ENCODE measurements around the gene XDH.

Gene XDH

DNA sequence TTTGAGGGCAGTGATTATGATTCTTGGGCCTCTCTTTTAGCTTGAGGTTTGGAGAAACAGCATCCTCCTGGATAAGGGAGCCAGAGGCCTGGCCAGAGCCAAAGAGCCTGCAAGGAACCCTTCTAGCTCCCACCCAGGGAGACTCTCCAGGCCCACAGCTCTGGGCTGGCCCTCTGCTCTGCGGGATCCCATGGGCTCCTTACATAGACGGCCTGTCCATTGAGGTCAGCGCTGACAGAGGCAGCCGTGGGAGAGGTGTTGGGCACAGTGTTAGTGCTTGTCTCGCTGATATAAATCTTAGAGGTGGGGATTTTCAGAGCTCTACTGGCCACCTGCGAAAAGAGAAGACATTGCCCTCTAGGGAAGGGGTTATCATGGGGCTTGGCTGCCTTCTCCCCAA lies 67.2 kb downstream of the XDH start:
- no peaks in the 10 kb centered on the region for H4K20me1 ChIP-seq (ENCODE audit: insufficient read depth, low read length)
- no peak overlapping the region for H2AFZ ChIP-seq (ENCODE audit: low read length)
- H3K9ac ChIP-seq (ENCODE audit: low read length) = no peak overlapping the region
- H3K4me1 ChIP-seq (ENCODE audit: insufficient read depth, low read length, severe bottlenecking) = no peaks in the 10 kb centered on the region
- TF ChIP-seq EZH2 (IDR thresholded peaks at IDR 0.05; ENCODE audit: borderline replicate concordance, low read length) = no peak
- TF ChIP-seq, protein P1, sequence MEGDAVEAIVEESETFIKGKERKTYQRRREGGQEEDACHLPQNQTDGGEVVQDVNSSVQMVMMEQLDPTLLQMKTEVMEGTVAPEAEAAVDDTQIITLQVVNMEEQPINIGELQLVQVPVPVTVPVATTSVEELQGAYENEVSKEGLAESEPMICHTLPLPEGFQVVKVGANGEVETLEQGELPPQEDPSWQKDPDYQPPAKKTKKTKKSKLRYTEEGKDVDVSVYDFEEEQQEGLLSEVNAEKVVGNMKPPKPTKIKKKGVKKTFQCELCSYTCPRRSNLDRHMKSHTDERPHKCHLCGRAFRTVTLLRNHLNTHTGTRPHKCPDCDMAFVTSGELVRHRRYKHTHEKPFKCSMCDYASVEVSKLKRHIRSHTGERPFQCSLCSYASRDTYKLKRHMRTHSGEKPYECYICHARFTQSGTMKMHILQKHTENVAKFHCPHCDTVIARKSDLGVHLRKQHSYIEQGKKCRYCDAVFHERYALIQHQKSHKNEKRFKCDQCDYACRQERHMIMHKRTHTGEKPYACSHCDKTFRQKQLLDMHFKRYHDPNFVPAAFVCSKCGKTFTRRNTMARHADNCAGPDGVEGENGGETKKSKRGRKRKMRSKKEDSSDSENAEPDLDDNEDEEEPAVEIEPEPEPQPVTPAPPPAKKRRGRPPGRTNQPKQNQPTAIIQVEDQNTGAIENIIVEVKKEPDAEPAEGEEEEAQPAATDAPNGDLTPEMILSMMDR (IDR thresholded peaks at IDR 0.05; ENCODE audit: low read length) = no peak
- H3K9me2 ChIP-seq (ENCODE audit: low read depth, low read length) = no peaks in the 10 kb centered on the region
- H3K79me2 ChIP-seq (ENCODE audit: insufficient read depth, low read length) = no peaks in the 10 kb centered on the region
- no peaks in the 10 kb centered on the region for H3F3A ChIP-seq (ENCODE audit: insufficient read depth, low read length)
- H3K27me3 ChIP-seq (ENCODE audit: insufficient read depth, low read length) = no peaks in the 10 kb centered on the region
- no peaks in the 10 kb centered on the region for H3K36me3 ChIP-seq (ENCODE audit: insufficient read depth, low read length)
- no peak overlapping the region for H3K4me2 ChIP-seq (ENCODE audit: low read length)
- H3K27ac ChIP-seq (ENCODE audit: low read depth, low read length, poor library complexity, severe bottlenecking) = no peak overlapping the region
- H3K4me3 ChIP-seq (ENCODE audit: low read depth, low read length, poor library complexity, severe bottlenecking) = no peak overlapping the region
- no peaks in the 10 kb centered on the region for H3K9me3 ChIP-seq (ENCODE audit: low read length)

DNA sequence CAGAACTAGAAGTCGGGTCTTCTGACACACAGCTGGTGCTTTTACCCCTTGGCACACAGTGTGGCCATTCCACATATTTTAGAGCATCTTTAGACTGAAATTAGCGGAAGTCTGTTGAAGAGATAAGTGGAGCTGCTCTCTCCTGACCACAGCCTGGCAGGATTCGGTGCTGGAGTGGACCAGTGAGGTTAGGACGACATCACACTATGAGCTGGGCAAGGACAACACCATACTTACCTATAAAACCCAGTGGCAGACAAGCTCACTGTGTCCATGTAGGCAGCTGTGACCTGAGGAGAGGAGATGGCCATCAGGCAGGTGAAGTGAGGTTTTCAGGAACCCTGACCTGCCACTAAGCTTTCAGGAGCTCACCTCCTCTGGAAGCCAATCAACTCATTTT lies 70.1 kb downstream of the XDH start:
- H3K27ac ChIP-seq (ENCODE audit: low read depth, low read length, poor library complexity, severe bottlenecking) = no peak overlapping the region
- no peaks in the 10 kb centered on the region for H3F3A ChIP-seq (ENCODE audit: insufficient read depth, low read length)
- H3K79me2 ChIP-seq (ENCODE audit: insufficient read depth, low read length) = no peaks in the 10 kb centered on the region
- H4K20me1 ChIP-seq (ENCODE audit: insufficient read depth, low read length) = no peaks in the 10 kb centered on the region
- no peak overlapping the region for H3K4me2 ChIP-seq (ENCODE audit: low read length)
- no peaks in the 10 kb centered on the region for H3K9me3 ChIP-seq (ENCODE audit: low read length)
- no peak overlapping the region for H3K9ac ChIP-seq (ENCODE audit: low read length)
- H3K36me3 ChIP-seq (ENCODE audit: insufficient read depth, low read length) = no peaks in the 10 kb centered on the region
- no peak for TF ChIP-seq EZH2 (IDR thresholded peaks at IDR 0.05; ENCODE audit: borderline replicate concordance, low read length)
- TF ChIP-seq, protein P1 (IDR thresholded peaks at IDR 0.05; ENCODE audit: low read length) = no peak
- no peak overlapping the region for H2AFZ ChIP-seq (ENCODE audit: low read length)
- no peaks in the 10 kb centered on the region for H3K27me3 ChIP-seq (ENCODE audit: insufficient read depth, low read length)
- no peak overlapping the region for H3K4me3 ChIP-seq (ENCODE audit: low read depth, low read length, poor library complexity, severe bottlenecking)
- no peaks in the 10 kb centered on the region for H3K9me2 ChIP-seq (ENCODE audit: low read depth, low read length)
- no peaks in the 10 kb centered on the region for H3K4me1 ChIP-seq (ENCODE audit: insufficient read depth, low read length, severe bottlenecking)

DNA sequence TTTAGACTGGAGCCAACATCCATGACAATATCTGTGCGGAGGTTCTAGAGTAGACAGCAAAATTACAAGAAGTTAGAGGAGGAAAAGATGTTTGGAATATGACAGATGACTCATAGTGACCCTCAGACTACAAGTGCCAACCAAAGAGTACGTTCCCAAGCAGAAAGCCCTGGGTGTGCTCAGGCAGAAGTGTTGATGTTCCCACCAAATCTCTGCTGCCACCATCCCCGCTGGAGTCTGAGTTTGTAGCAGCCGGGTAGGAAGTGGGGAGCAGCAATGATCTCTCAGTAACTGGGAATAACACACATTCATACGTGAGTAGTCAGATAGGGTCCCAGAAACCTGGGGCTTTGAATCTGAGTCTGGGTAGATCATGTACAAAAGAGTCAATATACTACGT lies 73.2 kb downstream of the XDH start:
- H3K9ac ChIP-seq (ENCODE audit: low read length) = no peak overlapping the region
- no peaks in the 10 kb centered on the region for H3K27me3 ChIP-seq (ENCODE audit: insufficient read depth, low read length)
- no peaks in the 10 kb centered on the region for H4K20me1 ChIP-seq (ENCODE audit: insufficient read depth, low read length)
- H3F3A ChIP-seq (ENCODE audit: insufficient read depth, low read length) = no peaks in the 10 kb centered on the region
- TF ChIP-seq, protein P1 (IDR thresholded peaks at IDR 0.05; ENCODE audit: low read length) = no peak
- H3K36me3 ChIP-seq (ENCODE audit: insufficient read depth, low read length) = no peaks in the 10 kb centered on the region
- H3K4me2 ChIP-seq (ENCODE audit: low read length) = no peak overlapping the region
- H3K9me3 ChIP-seq (ENCODE audit: low read length) = no peaks in the 10 kb centered on the region
- H3K4me1 ChIP-seq (ENCODE audit: insufficient read depth, low read length, severe bottlenecking) = no peaks in the 10 kb centered on the region
- H3K9me2 ChIP-seq (ENCODE audit: low read depth, low read length) = no peaks in the 10 kb centered on the region
- H3K79me2 ChIP-seq (ENCODE audit: insufficient read depth, low read length) = no peaks in the 10 kb centered on the region
- H3K27ac ChIP-seq (ENCODE audit: low read depth, low read length, poor library complexity, severe bottlenecking) = no peak overlapping the region
- no peak overlapping the region for H2AFZ ChIP-seq (ENCODE audit: low read length)
- no peak overlapping the region for H3K4me3 ChIP-seq (ENCODE audit: low read depth, low read length, poor library complexity, severe bottlenecking)
